Ectodermal cell (in vitro differentiated cells): ENCODE data around the gene UTS2.

Source experiments
- H3K27ac ChIP-seq: 2 replicates; pipeline ENCODE4 v1.7.0; 2013; ENCODE audit warnings: mild to moderate bottlenecking, low read depth, low read length; ENCODE audit not compliant: insufficient read depth, poor library complexity, severe bottlenecking
- H3K27me3 ChIP-seq: 2 replicates; pipeline ENCODE4 v1.7.0; 2013; ENCODE audit warnings: mild to moderate bottlenecking, low read length; ENCODE audit not compliant: insufficient read depth, control insufficient read depth, poor library complexity, severe bottlenecking
- H3K36me3 ChIP-seq: one replicate; pipeline ENCODE4 v1.7.0; 2013; ENCODE audit warnings: low read length; ENCODE audit not compliant: control insufficient read depth, insufficient read depth
- H3K4me1 ChIP-seq: one replicate; pipeline ENCODE4 v1.7.0; 2013; ENCODE audit warnings: low read length; ENCODE audit not compliant: control insufficient read depth, insufficient read depth
- H3K4me3 ChIP-seq: 2 replicates; pipeline ENCODE4 v1.7.0; 2013; ENCODE audit warnings: low read depth, low read length, control low read depth; ENCODE audit not compliant: insufficient read depth
- H3K9me3 ChIP-seq: 2 replicates; pipeline ENCODE4 v1.7.0; 2013; ENCODE audit warnings: mild to moderate bottlenecking, low read length, moderate library complexity; ENCODE audit not compliant: control insufficient read depth
- WGBS, 2 experiments: methylation state at CpG; one replicate each; pipeline ENCODE4 v1.1.7; 2013; ENCODE audit warnings: missing lambda C conversion rate in 2 of 2; 5-methylcytosine and 5-hydroxymethylcytosine counted together

Gene UTS2

DNA sequence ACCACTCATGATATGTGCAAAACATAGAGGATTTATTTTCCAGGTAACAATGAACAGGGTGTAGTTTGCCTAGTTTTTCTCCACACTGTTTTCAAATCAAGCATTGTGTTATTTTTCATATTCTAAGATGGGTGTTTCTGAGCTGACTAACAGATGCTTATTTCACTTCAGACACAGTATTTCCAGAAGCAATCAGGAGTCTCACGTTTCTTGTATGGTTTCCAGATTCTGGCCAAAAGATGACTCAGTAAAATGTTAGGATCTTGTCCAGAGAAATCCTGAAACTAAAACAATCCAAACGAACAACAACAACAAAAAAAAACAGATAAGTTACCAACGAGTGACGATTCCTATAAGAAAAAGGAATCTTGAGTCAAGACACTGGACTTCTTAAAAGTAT lies 5.3 kb downstream of the UTS2 start:
- no peak overlapping the region for H3K27ac ChIP-seq
- H3K4me1 ChIP-seq, result no peaks in the 10 kb centered on the region
- H3K36me3 ChIP-seq, result no peaks in the 10 kb centered on the region
- no peak overlapping the region for H3K4me3 ChIP-seq
- 85 to 93% methylated on average over 4 of the region's 4 CpGs for WGBS, 2 experiments
- no peaks in the 10 kb centered on the region for H3K27me3 ChIP-seq
- no peaks in the 10 kb centered on the region for H3K9me3 ChIP-seq

DNA sequence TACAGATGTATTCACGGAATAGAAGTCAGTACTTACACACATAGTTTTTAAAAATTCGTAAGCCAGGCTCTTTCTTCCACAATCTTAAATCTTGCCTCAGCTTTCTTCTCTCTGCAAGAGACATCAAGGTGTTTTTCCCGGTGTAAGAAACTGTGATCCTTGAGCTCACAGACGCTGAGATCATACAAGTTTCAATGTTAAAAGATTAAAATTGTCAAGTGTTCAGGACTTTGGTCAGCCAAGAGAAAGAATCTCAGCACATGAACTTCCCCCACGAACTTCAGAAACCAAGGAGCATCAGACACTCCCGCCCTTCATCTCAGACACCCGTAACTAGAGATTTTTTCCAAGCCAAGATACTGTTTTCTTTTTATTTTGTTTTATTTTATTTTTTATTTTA lies 6.2 kb downstream of the UTS2 start:
- WGBS, 2 experiments, result 94 to 95% methylated on average over 6 to 7 of the region's 7 CpGs
- H3K36me3 ChIP-seq, result no peaks in the 10 kb centered on the region
- H3K4me1 ChIP-seq, result no peaks in the 10 kb centered on the region
- H3K27ac ChIP-seq, result no peak overlapping the region
- H3K4me3 ChIP-seq, result no peak overlapping the region
- H3K9me3 ChIP-seq, result no peaks in the 10 kb centered on the region
- no peaks in the 10 kb centered on the region for H3K27me3 ChIP-seq

DNA sequence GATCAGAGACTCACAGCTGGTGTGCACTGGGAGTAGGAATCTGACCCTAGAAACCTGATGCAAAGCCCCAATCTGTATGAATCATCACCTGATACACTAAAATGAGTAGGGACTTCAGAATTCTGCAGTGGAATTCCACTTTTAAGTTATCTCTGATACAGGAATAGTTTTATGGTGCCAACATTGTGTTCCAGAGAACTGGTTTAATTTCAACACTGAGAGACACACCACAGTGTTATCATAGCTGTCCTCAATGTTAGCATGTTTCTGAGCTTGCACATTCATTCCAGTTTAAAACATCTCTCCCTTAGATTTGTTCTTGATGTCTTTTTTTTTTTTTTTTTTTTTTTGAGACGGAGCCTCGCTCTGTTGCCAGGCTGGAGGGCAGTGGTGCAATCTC lies 7.1 kb downstream of the UTS2 start:
- Histone ChIP-seq H3K9me3 (no peaks in the 10 kb centered on the region), H3K27ac (no peak overlapping the region), H3K36me3 (no peaks in the 10 kb centered on the region), H3K4me3 (no peak overlapping the region), H3K27me3 (no peaks in the 10 kb centered on the region), H3K4me1 (no peaks in the 10 kb centered on the region)
- 93 to 100% methylated on average over 2 of the region's 2 CpGs for WGBS, 2 experiments

DNA sequence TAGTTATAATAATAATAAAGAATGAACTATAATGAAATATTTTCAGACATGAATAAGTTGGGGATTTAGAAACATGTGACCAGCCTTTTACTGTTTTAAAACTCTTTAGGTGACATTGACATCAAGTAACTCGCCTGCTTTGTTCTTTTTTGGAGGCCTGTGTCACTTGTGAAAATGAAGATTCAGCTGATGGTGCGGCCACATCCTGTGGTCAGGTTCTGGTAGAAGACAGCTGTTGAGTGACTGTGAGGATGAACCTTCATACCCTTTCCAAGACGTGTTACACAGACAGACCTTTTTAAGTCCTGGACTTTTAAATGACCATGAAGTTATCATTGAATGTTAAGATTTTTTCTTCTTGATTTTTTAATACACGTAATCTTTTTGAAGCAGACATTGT lies 10.3 kb downstream of the UTS2 start:
- H3K4me1 ChIP-seq, result no peaks in the 10 kb centered on the region
- no peaks in the 10 kb centered on the region for H3K27me3 ChIP-seq
- H3K4me3 ChIP-seq, result no peak overlapping the region
- H3K27ac ChIP-seq, result no peak overlapping the region
- WGBS, 2 experiments, result 90 to 97% methylated on average over 3 to 4 of the region's 4 CpGs
- no peaks in the 10 kb centered on the region for H3K36me3 ChIP-seq
- no peaks in the 10 kb centered on the region for H3K9me3 ChIP-seq

DNA sequence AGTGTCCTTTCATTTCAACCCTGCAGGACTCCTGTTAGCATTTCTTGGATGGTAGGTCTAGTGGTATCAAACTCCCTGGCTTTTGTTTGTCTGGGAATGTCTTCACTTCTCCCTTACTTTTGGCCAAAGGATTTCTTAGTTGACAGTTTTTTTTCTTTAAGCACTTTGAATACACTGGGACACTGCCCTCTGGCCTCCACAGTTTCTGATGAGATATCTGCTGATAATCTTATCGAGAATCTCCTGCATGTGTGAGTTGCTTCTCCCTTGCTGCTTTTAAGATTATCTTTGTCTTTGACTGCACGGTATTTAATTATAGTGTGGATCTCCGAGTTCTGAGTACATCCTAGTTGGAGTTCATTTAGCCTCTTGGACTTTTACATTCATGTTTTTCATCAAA lies 13.3 kb downstream of the UTS2 start:
- H3K9me3 ChIP-seq, result no peaks in the 10 kb centered on the region
- H3K27ac ChIP-seq, result no peak overlapping the region
- 96 to 97% methylated on average over 3 of the region's 3 CpGs for WGBS, 2 experiments
- H3K36me3 ChIP-seq, result peaks cover 4% of the 10 kb centered on the region
- H3K27me3 ChIP-seq, result no peaks in the 10 kb centered on the region
- no peak overlapping the region for H3K4me3 ChIP-seq
- H3K4me1 ChIP-seq, result no peaks in the 10 kb centered on the region

DNA sequence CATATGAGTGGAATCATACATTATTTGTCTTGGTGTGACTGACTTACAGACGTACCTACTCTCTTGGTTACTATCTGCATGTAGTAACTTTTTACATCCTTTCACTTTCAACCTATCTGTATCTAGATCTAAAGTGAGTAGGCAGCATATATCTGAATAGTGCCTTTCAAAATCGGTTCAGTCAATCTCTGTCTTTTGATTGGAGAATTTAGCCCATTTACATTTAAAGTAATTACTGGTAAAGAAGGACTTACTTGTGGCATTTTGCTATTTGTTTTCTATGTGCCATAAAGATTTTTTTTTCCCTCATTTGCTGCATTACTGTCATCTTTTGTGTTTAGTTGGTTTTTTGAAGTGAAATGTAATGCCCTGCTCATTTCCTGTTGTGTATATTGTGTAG lies 14.2 kb downstream of the UTS2 start:
- H3K4me1 ChIP-seq, result no peaks in the 10 kb centered on the region
- H3K36me3 ChIP-seq, result peaks cover 4% of the 10 kb centered on the region
- H3K27ac ChIP-seq, result no peak overlapping the region
- no peaks in the 10 kb centered on the region for H3K27me3 ChIP-seq
- H3K4me3 ChIP-seq, result no peak overlapping the region
- no peaks in the 10 kb centered on the region for H3K9me3 ChIP-seq
- WGBS, 2 experiments, result 90 to 100% methylated on average over 2 of the region's 2 CpGs

DNA sequence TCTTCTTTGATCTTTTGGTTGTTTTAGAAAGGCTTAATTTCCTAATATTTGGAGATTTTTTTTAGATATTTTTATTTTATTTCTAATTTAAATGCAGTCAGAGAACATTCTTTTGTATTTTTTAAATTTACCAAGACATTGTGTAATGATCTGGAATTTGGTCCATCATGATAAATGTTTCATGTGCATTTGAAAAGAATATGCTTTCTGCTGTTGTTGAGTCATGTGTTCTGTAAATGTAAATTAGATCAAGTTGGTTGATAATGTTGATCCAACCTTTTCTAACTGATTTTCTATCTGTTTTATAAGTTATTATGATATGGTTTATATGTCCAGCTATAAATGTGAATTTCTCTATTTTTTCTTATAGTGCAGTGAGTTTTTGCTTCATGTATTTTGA lies 19.8 kb downstream of the UTS2 start:
- Histone ChIP-seq H3K27me3 (no peaks in the 10 kb centered on the region), H3K9me3 (no peaks in the 10 kb centered on the region), H3K4me3 (no peak overlapping the region), H3K36me3 (peaks cover 4% of the 10 kb centered on the region), H3K27ac (no peak overlapping the region), H3K4me1 (no peaks in the 10 kb centered on the region)

DNA sequence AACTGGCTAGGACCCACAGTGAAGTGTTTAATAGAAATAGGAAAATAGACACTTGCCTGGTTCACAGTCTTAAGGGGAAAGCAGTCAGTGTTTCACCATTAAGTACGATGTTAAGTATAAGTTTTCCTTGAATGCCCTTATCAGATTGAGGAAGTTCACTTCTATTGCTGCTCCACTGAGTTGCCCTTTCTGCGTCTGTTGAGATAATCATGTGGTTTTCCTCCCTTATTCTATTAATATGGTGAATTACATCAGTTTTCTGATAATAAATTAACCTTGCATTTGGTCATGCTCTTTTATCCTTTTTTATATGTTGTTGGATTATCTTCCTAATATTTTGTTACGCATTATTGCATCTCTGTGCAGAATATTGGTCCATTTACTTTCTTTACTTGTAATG lies 21.4 kb downstream of the UTS2 start:
- Histone ChIP-seq H3K27ac (no peak overlapping the region), H3K27me3 (no peaks in the 10 kb centered on the region), H3K9me3 (no peaks in the 10 kb centered on the region), H3K36me3 (no peaks in the 10 kb centered on the region), H3K4me1 (no peaks in the 10 kb centered on the region), H3K4me3 (no peak overlapping the region)
- WGBS, 2 experiments, result 94 to 95% methylated on average over 1 to 3 of the region's 3 CpGs

DNA sequence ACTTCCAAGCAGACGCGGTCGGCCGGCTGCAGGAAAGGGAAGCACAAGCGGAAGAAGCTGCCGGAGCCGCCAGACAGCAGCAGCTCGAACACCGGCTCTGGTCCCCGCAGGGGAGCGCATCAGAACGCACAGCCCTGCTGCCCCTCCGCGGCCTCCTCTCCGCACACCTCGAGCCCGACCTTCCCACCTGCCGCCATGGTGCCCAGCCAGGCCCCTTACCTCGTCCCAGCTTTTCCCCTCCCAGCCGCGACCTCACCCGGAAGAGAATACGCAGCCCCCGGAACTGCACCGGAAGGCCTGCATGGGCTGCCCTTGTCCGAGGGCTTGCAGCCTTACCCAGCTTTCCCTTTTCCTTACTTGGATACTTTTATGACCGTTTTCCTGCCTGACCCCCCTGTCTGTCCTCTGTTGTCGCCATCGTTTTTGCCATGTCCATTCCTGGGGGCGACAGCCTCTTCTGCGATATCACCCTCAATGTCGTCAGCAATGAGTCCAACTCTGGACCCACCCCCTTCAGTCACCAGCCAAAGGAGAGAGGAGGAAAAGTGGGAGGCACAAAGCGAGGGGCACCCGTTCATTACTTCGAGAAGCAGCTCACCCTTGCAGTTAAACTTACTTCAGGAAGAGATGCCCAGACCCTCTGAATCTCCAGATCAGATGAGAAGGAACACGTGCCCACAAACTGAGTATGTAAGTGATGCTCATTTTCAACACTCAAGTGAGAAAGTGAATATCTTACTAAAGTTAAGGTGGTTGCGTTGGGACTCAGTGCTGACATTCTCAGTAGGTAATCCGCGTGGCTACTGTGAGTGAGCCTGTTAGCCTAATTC lies 25.5 kb downstream of the UTS2 start:
- no peaks in the 10 kb centered on the region for H3K4me1 ChIP-seq
- no peaks in the 10 kb centered on the region for H3K9me3 ChIP-seq
- no peaks in the 10 kb centered on the region for H3K36me3 ChIP-seq
- no peak overlapping the region for H3K4me3 ChIP-seq
- H3K27ac ChIP-seq, result no peak overlapping the region
- 95 to 96% methylated on average over 39 of the region's 39 CpGs for WGBS, 2 experiments
- H3K27me3 ChIP-seq, result no peaks in the 10 kb centered on the region

DNA sequence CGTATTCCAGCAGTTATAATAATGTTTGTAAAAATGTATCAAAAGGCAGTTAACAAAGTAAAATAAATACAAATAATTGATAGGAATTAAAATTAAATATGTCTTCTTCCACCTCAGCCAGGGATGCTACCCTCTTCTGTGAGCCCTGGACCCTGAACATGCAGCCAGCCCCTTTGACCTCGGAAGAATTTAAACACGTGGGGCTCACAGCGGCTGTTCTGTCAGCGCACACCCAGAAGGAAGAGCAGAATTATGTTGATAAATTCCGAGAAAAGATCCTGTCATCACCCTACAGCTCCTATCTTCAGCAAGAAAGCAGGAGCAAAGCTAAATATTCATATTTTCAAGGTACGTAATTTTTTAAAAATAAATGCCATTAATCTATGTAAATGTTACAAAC lies 26.5 kb downstream of the UTS2 start:
- WGBS, 2 experiments, result 92 to 96% methylated on average over 6 of the region's 7 CpGs
- no peaks in the 10 kb centered on the region for H3K9me3 ChIP-seq
- H3K4me3 ChIP-seq, result no peak overlapping the region
- no peaks in the 10 kb centered on the region for H3K36me3 ChIP-seq
- no peak overlapping the region for H3K27ac ChIP-seq
- no peaks in the 10 kb centered on the region for H3K4me1 ChIP-seq
- H3K27me3 ChIP-seq, result no peaks in the 10 kb centered on the region

DNA sequence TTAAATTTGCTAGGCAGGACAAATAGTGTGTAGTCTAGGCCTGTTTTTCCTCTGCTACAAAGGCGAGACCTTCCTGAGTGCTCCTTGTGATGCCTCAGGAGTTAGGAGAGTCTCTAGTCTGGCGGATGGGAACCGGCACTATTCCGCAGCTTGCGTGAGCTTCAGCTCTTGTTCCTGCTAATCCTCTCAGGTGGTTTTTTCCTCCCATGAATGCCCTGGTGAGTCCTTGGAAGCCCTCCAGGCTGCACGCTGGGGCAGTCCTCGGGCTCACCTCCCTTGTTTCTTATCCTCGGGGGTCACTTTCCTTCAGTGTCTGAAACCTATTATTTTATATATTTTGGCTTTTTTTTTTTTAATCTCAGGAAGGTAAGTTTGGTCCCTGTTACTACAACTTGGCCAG lies 28.2 kb downstream of the UTS2 start:
- peaks cover 4% of the 10 kb centered on the region for H3K36me3 ChIP-seq
- H3K4me1 ChIP-seq, result no peaks in the 10 kb centered on the region
- H3K9me3 ChIP-seq, result no peaks in the 10 kb centered on the region
- no peak overlapping the region for H3K4me3 ChIP-seq
- H3K27ac ChIP-seq, result no peak overlapping the region
- no peaks in the 10 kb centered on the region for H3K27me3 ChIP-seq
- WGBS, 2 experiments, result 79 to 93% methylated on average over 7 to 8 of the region's 8 CpGs
